Inferior parietal cortex (tissue), 1 donor: ENCODE data around the gene SNAP47.
A peak's percentile ranks its signal among the peaks of the same experiment; 100 is the strongest.

ENCODE experiments used
- DNase-seq: peaks from one replicate; pipeline ENCODE4 v3.0.0-alpha.2; 2016; ENCODE audit errors: extremely low spot score

The SNAP47 gene

DNA sequence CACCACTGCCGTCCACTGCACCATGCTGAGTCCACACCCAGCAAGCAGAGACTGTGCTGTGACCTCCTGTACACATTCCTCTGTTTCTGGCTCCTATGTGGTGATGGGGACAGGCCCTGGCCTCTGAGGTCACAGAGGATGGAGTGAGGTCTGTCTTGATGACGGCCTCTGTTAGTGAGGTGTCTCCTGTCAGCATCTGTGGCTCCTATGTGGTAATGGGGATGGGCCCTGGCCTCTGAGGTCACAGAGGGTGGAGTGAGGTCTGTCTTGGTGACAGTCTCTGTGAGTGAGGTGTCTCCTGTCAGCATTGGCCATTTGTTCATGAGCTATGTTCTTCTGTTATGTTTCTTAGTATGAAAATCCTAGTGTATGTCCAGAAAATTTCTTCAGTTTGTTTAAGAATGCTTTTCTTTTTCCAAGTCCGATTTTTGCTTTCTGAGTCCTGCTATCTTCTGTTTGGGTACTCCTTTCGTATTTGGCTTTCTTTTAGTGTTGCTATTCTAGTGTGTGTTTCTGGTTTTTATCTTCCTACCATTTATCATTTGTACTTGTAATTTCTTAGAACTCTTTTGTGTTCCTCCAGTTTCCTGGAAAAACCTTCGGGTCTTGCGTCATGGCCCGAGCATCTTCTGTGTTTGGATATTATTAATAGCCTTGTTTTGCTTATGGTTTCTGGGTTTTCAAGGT, 13.4 kb downstream of the SNAP47 start:
- DNase-seq, result no peak

DNA sequence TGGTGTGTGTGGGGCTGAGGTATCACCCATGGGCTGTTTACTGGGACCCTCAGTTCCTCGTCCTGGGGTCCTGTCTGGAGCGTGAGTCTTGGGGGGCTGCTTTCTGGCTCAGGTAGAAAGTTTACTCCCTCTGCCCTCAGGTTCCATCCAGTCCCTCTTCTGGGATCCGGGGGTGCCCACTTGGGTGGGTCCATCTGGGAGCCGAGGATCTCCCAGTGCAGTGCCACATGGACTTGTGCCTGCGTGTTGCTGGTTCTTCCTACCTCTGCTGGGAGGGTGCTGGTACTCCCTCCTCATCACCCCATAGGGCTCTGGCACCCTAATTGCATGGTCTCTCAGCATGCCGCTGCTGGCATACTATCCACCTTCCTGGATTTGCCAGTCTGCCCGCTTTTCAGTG, 14.0 kb downstream of the SNAP47 start:
- no peak for DNase-seq

DNA sequence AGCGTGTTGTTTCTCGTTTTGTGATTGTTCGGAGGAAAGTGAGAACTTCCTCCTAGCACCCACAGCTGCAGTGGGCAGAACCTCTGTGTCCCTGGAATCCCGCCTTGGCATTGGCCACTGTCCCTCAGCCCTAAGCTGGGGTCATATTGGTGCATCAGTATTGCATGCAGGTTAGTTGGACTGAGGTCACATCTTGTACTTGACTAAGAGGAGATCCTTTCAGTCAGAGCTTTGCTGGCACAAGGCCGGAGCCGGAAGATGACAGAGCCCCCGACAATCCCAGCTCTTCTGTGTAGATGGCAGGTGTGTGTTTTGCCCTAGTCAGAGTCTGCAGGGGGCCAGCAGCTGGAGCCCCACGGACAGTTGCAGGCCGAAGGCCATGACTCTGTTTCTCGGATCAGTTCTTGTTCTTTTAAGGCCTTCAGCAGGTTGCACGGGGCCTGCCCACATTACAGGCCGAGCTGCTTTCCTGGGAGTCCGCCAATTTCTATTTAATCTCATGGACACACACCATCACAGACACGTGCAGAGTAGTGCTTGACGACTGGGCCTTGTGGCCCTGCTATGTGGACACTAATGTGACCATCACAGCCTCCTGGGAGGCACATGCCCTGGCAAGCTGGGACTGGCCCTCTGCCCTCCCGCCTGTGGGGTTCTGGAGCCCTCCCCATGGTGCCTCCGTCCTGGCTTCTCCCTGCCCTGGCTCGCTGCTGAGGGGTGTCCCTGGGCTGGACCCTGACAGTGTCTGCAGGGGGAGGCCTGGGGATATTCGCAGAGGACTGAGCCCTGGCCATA, 14.9 kb downstream of the SNAP47 start:
- no peak for DNase-seq

DNA sequence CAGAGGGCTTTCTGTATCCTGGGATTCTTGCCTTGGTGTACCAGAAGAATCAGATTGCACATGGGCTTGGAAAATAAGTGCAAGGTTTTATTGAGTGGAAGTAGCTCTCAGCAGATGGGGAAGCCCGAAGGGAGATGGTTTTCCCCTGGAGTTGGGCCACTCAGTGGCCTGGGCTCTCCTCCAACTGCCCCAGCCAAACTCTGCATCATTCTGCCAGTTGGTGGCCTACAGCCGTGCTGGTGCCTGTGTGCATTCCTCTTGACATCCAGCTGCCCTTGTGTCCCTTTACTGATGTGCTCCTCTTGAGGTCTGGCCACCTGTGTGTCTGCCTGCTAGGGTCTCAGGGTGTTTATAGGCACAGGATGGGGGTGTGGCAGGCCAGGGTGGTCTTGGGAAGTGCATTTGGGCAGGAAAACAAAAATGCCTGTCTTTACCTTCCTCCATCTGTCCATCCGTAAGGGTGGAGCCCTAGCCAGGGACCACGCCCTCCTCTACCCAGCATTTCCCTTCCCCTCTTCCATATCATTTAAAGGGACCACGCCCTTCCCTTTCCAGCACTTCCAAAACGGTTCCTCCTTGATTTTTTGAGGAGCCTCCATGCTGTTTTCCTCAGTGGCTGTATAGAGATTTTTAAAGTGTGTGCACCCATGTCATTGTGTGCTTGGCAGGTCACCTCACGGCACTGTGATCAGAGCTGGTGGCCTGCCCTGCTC, 18.9 kb downstream of the SNAP47 start:
- DNase-seq, result peak; percentile 48

DNA sequence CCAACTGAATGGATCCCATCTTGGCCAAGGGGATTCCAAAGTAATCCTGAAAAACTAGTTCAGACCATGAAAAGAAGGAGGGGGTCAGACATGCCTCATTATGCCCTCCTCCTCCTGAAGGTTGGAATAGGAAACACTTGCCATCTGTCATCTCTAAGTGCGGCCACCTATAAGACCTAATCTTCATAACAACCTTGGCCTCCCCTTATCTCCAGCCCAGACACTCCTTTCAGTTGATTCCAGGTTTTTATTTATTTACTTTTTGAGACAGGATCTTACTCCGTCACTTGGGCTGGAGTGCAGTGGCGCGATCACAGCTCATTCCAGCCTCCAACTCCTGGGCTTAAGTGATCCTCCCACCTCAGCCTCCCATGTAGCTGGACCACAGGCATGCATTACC, 19.7 kb downstream of the SNAP47 start:
- DNase-seq, result no peak

DNA sequence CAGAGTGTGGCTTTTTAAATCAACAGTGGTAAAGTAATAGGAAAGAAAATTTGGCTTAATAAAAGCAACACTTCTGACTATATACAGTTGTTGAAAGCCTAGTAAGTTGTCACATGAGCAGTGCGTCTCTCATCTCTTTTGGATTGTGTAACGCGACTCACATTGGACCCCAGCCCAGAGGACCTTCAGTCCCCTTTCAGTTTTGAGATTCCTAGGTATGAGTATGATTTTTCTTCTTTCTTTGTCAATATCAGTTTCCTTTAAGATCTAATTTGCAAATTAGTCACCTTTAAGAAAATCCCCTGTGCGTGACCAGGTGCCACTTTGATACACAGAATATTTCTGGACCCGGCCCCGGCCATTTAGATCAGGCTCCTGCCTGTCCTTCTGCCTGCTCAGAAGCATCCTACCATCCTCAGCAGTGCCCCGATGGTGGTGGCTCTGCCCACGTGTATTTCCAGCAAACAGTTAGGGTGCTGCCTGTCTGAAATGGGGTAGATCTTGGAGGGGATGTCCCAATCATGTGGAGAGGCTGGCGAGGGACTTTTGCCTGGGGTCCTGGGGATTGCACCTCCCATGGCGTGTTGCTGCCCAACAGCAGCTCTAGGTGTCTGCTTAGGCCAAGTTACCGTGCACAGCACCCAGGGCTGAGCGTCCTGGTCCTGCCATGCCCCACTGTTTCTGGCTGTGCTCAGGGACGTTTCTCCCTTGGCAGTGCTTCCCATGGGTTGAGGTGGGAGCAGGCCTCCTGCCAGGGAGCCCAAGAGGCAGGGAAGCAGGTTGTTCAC, 21.1 kb downstream of the SNAP47 start:
- no peak for DNase-seq

DNA sequence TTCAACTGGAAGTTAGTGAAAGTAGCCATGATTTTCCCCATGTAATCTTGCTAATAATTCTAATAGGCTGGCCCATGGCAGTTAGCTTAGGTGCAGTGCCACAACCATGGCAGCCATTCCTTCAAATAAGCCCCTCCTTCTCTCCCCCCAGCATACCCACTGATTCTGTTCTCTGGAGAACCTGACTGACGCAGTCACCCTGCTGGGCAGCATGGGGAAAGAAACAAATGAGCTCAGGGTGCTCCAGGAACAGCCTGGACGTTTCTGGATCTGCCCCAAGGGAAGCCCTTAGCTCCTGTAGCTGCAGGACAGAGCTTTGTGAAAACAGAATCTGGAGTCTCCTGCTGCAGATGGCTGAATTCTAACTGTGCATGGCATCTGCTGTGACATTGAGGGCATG, 22.5 kb downstream of the SNAP47 start:
- DNase-seq, result no peak

DNA sequence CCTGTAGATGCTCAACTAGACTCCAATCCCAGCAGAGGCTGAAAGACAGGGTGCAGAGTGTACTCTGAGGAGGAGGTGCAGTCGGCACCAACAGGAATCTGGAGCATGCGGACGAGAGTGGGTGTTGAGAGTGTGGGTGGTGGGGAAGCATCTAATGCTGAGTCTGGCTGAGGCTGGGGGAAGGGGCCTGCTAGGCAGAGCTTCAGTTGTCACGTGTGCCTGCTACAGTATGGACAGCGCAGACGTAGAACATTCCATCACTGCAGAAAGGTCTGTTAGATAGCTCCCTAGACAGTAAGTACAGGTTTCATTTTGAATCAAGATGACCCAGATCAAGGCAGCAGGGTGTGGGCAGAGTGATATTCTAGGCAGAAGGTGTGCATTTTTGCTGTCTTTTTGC, 23.1 kb downstream of the SNAP47 start:
- peak; percentile 48 for DNase-seq

DNA sequence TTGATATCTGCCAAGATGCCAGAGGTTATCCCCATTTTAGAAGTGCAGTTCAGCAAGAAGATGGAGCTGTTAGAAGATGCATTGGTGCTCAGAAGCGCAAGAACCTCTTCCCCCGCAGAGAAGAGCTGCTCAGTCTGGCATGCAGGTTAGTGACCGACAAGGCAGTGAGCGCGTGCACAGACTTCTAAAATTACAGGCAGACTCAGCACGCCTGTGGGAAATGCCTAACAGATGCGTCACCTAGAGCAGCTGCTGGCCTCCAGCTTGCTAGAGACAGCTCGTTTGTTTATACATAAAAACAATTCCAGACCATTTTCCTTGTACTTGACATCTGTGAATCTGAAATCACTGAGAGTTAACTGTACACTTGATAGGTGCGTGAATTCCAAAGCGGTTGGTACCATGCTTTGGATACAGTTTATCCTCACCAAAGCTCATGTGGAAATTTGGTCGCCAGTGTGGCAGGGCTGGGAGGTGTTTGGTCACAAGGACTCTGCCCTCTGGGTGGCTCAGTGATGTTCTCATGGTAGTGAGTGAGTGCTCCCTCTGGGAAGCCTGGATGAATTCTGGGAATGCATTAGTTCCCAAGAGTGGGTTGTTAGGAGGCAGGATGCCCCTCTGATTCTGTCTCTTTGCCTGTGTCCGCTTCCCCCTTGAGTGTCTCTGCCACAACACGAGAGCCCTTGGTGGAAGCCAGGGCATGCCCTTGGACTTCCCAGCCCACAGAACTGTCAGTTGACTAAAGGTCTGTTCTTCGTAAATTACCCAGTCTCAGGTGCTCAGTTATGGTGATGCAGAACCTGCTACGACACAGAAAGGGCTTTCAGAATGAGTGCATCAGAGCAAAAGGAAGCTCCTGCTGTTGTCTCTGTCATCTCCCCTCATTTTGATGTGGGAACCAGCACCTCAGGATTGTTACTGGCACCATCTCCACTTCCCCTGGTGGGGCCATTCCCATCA, 24.4 kb downstream of the SNAP47 start:
- no peak for DNase-seq

DNA sequence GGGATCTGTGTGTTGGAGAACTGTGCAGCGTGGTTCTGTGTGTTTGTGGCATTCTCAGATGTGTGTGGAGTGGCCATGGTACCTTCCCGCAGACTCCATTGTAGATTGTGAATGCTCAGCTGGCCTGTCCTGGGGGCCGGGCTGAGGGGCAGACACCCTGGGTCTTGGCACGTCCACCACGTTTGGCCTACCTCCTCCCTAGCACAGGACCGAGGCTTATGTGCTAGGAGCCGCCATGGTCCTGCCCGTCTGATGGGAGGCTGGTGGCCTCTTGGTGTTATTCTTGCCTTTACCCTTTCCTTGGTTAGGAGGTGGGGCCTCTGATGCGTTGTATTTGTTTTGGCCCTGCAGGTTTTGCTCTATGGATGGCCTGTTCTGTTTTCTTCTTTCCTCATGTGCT, 25.1 kb downstream of the SNAP47 start:
- no peak for DNase-seq

DNA sequence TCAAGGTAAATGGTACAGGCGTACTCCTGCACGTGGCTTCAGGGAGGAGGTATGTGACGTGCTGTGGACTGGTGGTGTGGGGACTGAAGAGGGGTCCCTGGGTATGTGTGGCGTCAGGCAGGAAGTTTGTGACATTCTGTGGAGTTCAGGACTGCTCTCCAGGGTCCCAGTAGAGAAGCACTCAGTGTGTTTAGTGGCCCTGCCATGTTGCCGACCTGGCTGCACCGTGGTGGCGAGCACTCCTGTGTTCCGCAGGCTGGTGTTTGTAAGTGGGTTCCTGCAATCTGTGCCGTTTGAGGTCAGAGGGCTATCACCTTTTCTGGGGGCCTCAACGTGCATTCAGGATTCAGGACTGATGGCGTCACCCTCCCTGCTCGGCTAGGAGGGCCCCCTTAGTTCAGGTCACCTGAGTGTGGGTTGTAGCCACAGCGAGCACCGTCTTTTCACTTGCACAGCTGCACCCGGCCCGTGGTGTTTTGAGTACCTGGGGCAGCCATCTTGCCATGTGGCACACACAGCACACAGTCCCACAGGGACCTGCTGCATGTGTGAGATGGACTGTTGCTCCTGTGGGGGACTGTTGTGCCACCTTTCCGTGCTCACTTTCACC, 26.5 kb downstream of the SNAP47 start:
- no peak for DNase-seq

DNA sequence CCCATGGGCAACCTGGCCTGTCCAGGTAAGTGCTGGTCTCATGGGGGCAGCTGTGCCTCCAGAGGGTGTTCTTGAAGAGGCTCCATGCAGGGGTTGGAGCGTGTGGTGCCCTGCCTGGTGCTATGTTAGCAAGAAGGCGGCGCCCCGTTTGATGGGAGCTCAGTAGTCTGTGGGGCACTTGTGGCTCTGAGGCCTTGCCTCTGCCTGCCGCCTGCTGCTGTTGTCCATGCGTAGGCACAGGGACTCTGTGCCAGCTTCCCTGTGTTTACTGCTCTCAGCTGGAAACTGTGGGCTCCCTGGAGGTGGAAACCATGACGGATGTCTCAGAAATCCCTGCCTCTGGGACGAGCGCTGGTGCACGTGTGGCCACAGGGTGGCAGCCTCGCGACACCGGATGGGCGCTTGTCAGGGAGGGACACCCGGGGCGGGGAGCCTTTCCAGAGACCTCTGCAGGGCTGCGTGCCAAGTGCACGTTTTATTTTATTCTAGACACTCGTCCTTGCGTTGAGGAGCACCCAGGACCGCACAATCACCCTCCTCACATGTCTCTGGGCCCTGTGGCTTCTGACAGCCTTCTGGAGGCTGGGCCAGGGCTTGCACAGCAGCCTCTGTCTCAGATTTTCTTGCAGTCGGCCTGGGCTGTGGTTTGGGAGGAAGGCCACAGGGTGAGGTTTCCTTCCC, 27.1 kb downstream of the SNAP47 start:
- DNase-seq, result peak; percentile 82

DNA sequence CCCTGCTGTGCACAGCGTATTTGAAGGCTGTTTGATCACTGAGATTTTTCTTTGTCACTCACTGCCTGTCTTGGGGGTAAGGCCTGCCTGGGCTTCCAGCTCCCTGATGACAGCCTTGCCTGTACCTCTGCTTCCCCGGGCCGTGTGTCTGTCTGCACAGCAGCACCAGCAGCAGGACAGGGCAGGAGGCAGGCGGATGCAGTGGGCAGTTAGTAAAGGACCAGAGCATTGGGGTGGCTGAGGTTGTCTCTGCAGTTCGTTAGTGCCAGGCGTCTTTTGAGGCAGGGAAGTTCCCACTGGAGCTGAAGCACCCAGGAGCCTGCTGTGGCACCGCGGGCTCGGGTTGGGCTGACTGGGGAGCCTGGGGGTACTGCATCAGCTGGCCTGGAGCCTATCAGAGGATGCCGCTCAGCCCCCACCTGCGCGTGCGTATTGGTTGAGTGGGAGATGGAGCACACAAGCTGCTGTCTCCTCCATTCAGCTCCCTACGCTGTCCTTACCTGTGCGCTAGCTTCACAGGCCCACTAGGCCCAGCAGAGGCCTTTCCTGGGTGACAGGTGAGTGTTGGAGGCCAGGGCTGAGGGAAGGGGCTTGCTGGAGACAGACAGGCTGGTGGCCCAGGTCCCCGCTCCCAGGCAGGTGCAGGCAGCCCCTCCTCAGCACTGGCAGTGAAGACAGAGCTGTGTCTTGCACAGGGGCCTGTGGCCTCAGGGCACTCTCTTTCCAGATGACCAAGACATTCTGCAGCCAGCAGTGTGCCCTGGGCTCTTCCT, 28.2 kb downstream of the SNAP47 start:
- DNase-seq, result no peak

DNA sequence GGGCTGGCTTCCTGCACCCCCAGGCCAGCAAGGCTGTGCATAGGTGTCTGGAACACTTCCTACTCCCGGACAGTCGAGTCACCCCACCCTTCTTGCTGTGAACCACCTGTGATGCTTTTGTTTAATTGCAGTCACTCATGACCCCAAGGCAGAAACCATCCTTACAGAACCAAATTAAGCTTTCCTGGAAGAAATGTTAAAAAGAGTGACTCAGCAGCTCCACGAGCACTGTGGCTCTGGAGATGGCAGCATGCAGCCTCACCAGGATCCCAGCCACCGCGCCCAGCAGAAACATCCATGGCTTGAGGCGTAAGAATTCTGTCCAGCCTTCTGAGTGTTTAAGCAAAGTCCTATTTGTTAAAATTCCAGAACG, 28.8 kb downstream of the SNAP47 start:
- DNase-seq, result no peak

DNA sequence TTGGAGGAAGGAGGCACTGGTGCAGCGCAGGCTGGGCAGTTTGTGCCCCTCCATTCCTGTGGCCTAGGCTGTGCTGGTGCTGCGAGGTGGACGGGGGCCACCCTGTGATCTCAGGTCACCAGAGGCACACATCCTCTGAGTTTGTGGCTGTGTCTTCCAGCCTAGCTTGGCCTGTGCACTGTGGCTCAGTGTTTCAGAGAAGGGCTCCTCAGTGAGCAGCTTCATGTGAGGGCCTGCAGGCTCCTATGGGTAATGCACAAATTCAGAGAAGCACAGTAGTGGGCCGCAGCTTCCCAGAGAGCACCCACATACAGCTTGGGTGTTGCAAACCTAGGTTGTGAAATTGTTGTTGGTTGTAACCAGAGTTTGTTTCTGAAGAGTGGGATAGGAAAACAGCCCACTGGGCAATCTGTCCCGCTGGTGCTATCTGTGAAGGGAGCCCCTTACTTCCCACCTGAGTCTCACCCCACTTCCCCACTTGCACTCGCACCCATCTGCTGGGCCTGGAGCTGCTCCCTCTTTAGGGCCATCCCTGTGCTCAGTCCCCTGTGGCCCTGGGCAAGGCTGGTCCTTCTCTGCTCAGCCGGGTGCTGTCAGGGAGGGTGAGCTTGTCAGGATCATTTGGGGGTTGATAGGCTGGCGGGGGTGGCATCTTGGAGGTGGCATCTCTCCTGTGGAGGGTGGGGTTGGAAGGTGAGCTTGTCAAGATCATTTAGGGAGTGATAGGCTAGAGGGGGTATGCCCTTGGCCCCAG, 30.2 kb downstream of the SNAP47 start:
- no peak for DNase-seq

DNA sequence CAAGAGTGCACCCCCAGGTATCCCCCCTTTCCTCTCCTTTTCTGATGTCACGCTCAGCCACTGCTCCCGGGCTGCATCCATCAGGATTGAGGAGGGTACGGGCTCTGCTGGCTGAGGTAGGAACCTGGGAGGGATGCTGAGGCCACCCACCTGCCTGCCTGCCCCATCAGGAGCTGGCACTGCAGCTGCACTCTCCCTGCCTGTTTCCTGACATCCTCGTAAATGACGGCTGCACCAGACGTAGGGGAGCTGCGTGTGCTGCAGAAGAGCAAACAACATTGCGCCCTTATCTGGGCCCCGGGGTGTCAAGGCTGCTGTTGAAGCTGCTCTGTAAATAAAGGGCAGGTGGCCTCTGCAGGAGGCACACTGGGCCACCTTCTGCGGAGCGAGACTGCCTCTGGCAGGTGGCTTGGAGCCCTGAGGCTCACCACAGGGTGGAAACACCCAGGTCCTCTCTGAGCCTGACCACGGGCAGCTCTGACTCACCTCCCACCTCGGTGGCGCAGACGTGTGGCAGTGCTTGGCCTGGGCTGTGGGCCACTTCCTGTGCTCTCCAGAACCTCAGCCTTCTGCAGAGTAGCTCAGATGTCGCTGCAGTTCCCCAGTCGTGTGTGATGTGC, 30.9 kb downstream of the SNAP47 start:
- DNase-seq, result no peak

DNA sequence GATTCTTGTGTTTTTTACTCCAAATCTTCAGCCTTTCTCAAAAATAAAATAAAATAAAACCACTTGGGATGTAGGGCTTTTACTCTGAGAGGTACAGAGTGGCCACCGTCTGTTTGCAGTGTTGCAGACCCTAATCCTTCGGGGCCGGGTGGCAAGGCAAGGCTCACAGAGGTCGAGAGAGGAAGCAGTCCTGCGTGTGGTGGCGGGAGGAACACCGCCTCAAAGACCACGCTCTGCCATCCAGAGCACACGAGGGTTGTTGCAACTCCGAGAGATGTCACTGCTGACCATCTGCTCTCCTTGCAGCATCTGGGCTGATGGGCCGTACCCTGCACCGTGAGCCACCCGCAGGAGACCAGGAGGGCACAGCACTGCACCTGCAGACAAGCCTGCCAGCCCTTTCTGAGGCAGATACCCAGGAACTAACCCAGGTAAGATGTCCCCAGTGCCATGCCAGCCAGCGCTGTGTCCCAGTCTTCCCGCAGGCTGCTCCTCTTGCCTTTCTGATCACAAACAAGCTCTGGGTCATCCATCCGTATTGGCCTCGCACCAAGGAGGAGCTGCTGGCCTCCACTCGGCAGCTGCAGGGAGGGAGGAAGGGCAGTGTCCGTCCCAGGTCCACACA, 31.5 kb downstream of the SNAP47 start:
- DNase-seq, result no peak
